ENCODE measurements around the gene LCN9.

- TF ChIP-seq CTCF (conservative IDR thresholded peaks at IDR 0.05; ENCODE audit: low read depth in 2 of 2), result no peak
- TF ChIP-seq EZH2 (IDR thresholded peaks at IDR 0.05; ENCODE audit: low read depth, unreplicated experiment), result no peak
- TF ChIP-seq JUNB (IDR thresholded peaks at IDR 0.05; ENCODE audit: unreplicated experiment), result no peak
- no peak for TF ChIP-seq POLR2AphosphoS5 (IDR thresholded peaks at IDR 0.05; ENCODE audit: low read depth)
- TF ChIP-seq ZNF331 (CRISPR knock-in tag; IDR thresholded peaks at IDR 0.05; ENCODE audit: low read depth), result no peak
- no peak for TF ChIP-seq CREB1 (CRISPR knock-in tag; IDR thresholded peaks at IDR 0.05; ENCODE audit: low read depth)
These were observed 51.3 kb downstream of the LCN9 start for GRCh38 chr9:135714242-135715055.
